ENCODE measurements around the gene NDUFA3.

GRCh38 chr19:54123682-54124081 is 21.0 kb downstream of the NDUFA3 start:
- no peak for TF ChIP-seq CTCF (conservative IDR thresholded peaks at IDR 0.05)
- TF ChIP-seq EZH2 (IDR thresholded peaks at IDR 0.05; ENCODE audit: low read depth), result no peak

Measured in PC-9 (cell line).